ENCODE results near the gene MR1. TPM values are rescaled to one million over a fixed set of nuclear protein-coding genes. Genes with fewer than 3 reads are reported as not detected.

Gene MR1
- total RNA-seq, 1 donor from 2014 or later, result 4.2 TPM

- TF ChIP-seq CTCF (IDR thresholded peaks at IDR 0.05; ENCODE audit: unreplicated experiment), result no peak
- peak; percentile 84 to 97 for DNase-seq (ENCODE audit: low spot score in 2 of 2, unreplicated experiment in 2 of 2)
- Mint-ChIP-seq H3K27me3 (ENCODE audit: low read depth) (no peaks in the 10 kb centered on the region), H3K36me3 (peaks cover 1% of the 10 kb centered on the region), H3K4me3 (peak within 1 kb of the TSS; percentile 91), H3K4me1 (peaks cover 32% of the 10 kb centered on the region), H3K27ac (peak within 1 kb of the TSS; percentile 97), H3K9me3 (no peaks in the 10 kb centered on the region)
These were observed 54.6 kb downstream of the MR1 start, which contains the start of gene IER5 for GRCh38 chr1:181088079-181089016. TSS of gene IER5 (plus strand) at chr1:181088700. CDS start at chr1:181088903, 203 bp downstream.

- Mint-ChIP-seq H3K9me3 (no peaks in the 10 kb centered on the region), H3K4me1 (peaks cover 32% of the 10 kb centered on the region), H3K4me3 (peak overlapping the region; percentile 91), H3K36me3 (peaks cover 1% of the 10 kb centered on the region), H3K27me3 (ENCODE audit: low read depth) (no peaks in the 10 kb centered on the region), H3K27ac (peak overlapping the region; percentile 97)
- DNase-seq (ENCODE audit: low spot score in 2 of 2, unreplicated experiment in 2 of 2), result peak in 1 of 2 experiments; percentile 57
- TF ChIP-seq CTCF (IDR thresholded peaks at IDR 0.05; ENCODE audit: unreplicated experiment), result no peak
These were observed 55.4 kb downstream of the MR1 start for GRCh38 chr1:181089017-181089675.

- Mint-ChIP-seq H3K27ac (peak overlapping the region; percentile 93), H3K4me3 (peak overlapping the region; percentile 89), H3K27me3 (ENCODE audit: low read depth) (no peaks in the 10 kb centered on the region), H3K4me1 (peaks cover 39% of the 10 kb centered on the region), H3K9me3 (no peaks in the 10 kb centered on the region), H3K36me3 (peaks cover 1% of the 10 kb centered on the region)
- peak; percentile 34 to 68 for DNase-seq (ENCODE audit: low spot score in 2 of 2, unreplicated experiment in 2 of 2)
- TF ChIP-seq CTCF (IDR thresholded peaks at IDR 0.05; ENCODE audit: unreplicated experiment), result no peak
These were observed 56.1 kb downstream of the MR1 start for GRCh38 chr1:181089676-181090544.

- Mint-ChIP-seq H3K27me3 (ENCODE audit: low read depth) (no peaks in the 10 kb centered on the region), H3K9me3 (no peaks in the 10 kb centered on the region), H3K36me3 (peaks cover 1% of the 10 kb centered on the region), H3K4me3 (peak overlapping the region; percentile 89), H3K4me1 (peaks cover 46% of the 10 kb centered on the region), H3K27ac (peak overlapping the region; percentile 93)
- TF ChIP-seq CTCF (IDR thresholded peaks at IDR 0.05; ENCODE audit: unreplicated experiment), result no peak
- no peak for DNase-seq (ENCODE audit: low spot score in 2 of 2, unreplicated experiment in 2 of 2)
These were observed 56.9 kb downstream of the MR1 start for GRCh38 chr1:181090641-181091126.
